HFF-Myc (cell line): Measurements from ENCODE around the gene RNF14.

ENCODE experiments used
- DNase-seq: peaks from one replicate; pipeline ENCODE4 v3.0.0-alpha.2; 2011; ENCODE audit warnings: low read depth; ENCODE audit errors: extremely low read depth
- H3K4me3 ChIP-seq: replicated peaks from 2 replicates; pipeline ENCODE4 v1.5.1; 2011; ENCODE audit warnings: low read depth, mild to moderate bottlenecking, control low read depth, low read length
- CTCF ChIP-seq: IDR thresholded peaks from 2 replicates; pipeline ENCODE4 v1.5.1; 2012; ENCODE audit warnings: mild to moderate bottlenecking, low read depth, low read length, control low read depth; ENCODE audit errors: missing control alignments

RNF14 gene

GRCh38 chr5:142017832-142018427 lies 49.0 kb downstream of the RNF14 start:
- H3K4me3 ChIP-seq, result no peak overlapping the region
- TF ChIP-seq CTCF, result no peak
- DNase-seq, result no peak

GRCh38 chr5:142020122-142020659 lies 51.3 kb downstream of the RNF14 start:
- no peak for DNase-seq
- no peak for TF ChIP-seq CTCF
- H3K4me3 ChIP-seq, result no peak overlapping the region

GRCh38 chr5:142023836-142024235 lies 54.9 kb downstream of the RNF14 start:
- H3K4me3 ChIP-seq, result no peak overlapping the region
- no peak for DNase-seq
- no peak for TF ChIP-seq CTCF

- DNase-seq, result peak; percentile 66
- no peak for TF ChIP-seq CTCF
- H3K4me3 ChIP-seq, result peak overlapping the region; percentile 33
These were observed 55.9 kb downstream of the RNF14 start for GRCh38 chr5:142024771-142025304.

GRCh38 chr5:142025637-142026036 lies 56.7 kb downstream of the RNF14 start:
- no peak for TF ChIP-seq CTCF
- peak overlapping the region; percentile 33 for H3K4me3 ChIP-seq
- DNase-seq, result no peak

- no peak for DNase-seq
- TF ChIP-seq CTCF, result no peak
- H3K4me3 ChIP-seq, result no peak overlapping the region
These were observed 63.2 kb downstream of the RNF14 start for GRCh38 chr5:142032150-142032549.
